ENCODE measurements around the gene NRL.

GRCh38 chr14:24042746-24043145 is 72.0 kb downstream of the NRL start:
- TF ChIP-seq CTCF (conservative IDR thresholded peaks at IDR 0.05; ENCODE audit: low read length) (no peak), EZH2phosphoT487 (IDR thresholded peaks at IDR 0.05; ENCODE audit: borderline replicate concordance) (no peak)
